Fibroblast of skin of abdomen (primary cell): ENCODE measurements around the gene DVL2. TPM values are rescaled to one million over a fixed set of nuclear protein-coding genes. Genes with fewer than 3 reads are reported as not detected.

ENCODE experiments used
- DNase-seq: peaks from one replicate; pipeline ENCODE4 v3.0.0-alpha.2; 2013
- polyA plus RNA-seq, 2 experiments: library from polyadenylated mRNA; unstranded; fragments of 120-200 nt; gene quantifications; one replicate each; pipeline ENCODE4 v1.2.1, GENCODE V29; 2013; ENCODE audit not compliant: insufficient read length in 2 of 2

DVL2 gene
- 37.2 TPM for polyA plus RNA-seq (2013, experiment 1 of 2; ENCODE audit: insufficient read length)
- 39.6 TPM for polyA plus RNA-seq (2013, experiment 2 of 2; ENCODE audit: insufficient read length)

- DNase-seq = peak; percentile 96
Measured at GRCh38 chr17:7234083-7234951, at the start of gene DVL2. DVL2 (minus strand) TSS chr17:7234517; CDS start chr17:7234262, 255 bp downstream.

GRCh38 chr17:7283471-7284216, 49.3 kb upstream of the DVL2 start:
- DNase-seq = no peak

GRCh38 chr17:7282752-7283321, 48.5 kb upstream of the DVL2 start:
- DNase-seq = no peak

- DNase-seq = no peak
Measured at GRCh38 chr17:7281953-7282751, 47.8 kb upstream of the DVL2 start.

GRCh38 chr17:7281074-7281952, 47.0 kb upstream of the DVL2 start, which contains the start of gene SLC2A4:
SLC2A4 (plus strand) TSS chr17:7281718; CDS start chr17:7281935, 217 bp downstream.
- peak; percentile 91 for DNase-seq

GRCh38 chr17:7280519-7281073, 46.3 kb upstream of the DVL2 start:
- DNase-seq = peak; percentile 68

- DNase-seq = no peak
Measured at GRCh38 chr17:7279448-7279847, 45.1 kb upstream of the DVL2 start.

GRCh38 chr17:7266784-7267183, 32.5 kb upstream of the DVL2 start:
- DNase-seq = no peak

- no peak for DNase-seq
Measured at GRCh38 chr17:7263801-7264078, 29.4 kb upstream of the DVL2 start.

- DNase-seq = no peak
Measured at GRCh38 chr17:7262935-7263800, 28.9 kb upstream of the DVL2 start.

GRCh38 chr17:7262192-7262934, 28.0 kb upstream of the DVL2 start, which contains the start of gene CLDN7:
CLDN7 (minus strand) TSS chr17:7262478; CDS start chr17:7262043, 435 bp downstream.
- DNase-seq = no peak

GRCh38 chr17:7261379-7262191, 27.3 kb upstream of the DVL2 start:
- no peak for DNase-seq

- DNase-seq = no peak
Measured at GRCh38 chr17:7260651-7261378, 26.5 kb upstream of the DVL2 start.

- DNase-seq = no peak
Measured at GRCh38 chr17:7260151-7260550, 25.8 kb upstream of the DVL2 start.

GRCh38 chr17:7259555-7259889, 25.2 kb upstream of the DVL2 start:
- DNase-seq = no peak

GRCh38 chr17:7258731-7259554, 24.6 kb upstream of the DVL2 start:
- no peak for DNase-seq
